Caco-2 (cell line): ENCODE results near the gene TRPM8. TPM values are rescaled to one million over a fixed set of nuclear protein-coding genes. Genes with fewer than 3 reads are reported as not detected.

ENCODE experiments used
- BruUV-seq: library from RNA; stranded (reverse); fragments of 400-500 nt; replicated peaks from 2 replicates; lab custom pipeline; 2021; lab: Mats Ljungman, UMichigan
- CTCF ChIA-PET: fragments of 300-600 bp; sonication (Branson Sonifier 250); formaldehyde crosslinking; loops from one replicate; lab custom pipeline; 2022; ENCODE audit warnings: antibody characterized with exemption; lab: Charles Lee
- POLR2A ChIA-PET: fragments of 300-600 bp; sonication (Branson Sonifier 250); formaldehyde crosslinking; loops from one replicate; lab custom pipeline; 2022; ENCODE audit warnings: antibody characterized with exemption; lab: Charles Lee
- DNase-seq, 2 experiments: peaks; one replicate each; pipeline versions ENCODE4 v3.0.0 to v3.0.0-alpha.2; 2020 to 2022
- H3K27me3 ChIP-seq: replicated peaks from 2 replicates; pipeline ENCODE4 v1.6.0; 2011; ENCODE audit warnings: low read length; ENCODE audit not compliant: control insufficient read depth, insufficient read depth
- H3K36me3 ChIP-seq: 2 replicates; pipeline ENCODE4 v1.5.1; 2011; ENCODE audit warnings: low read length; ENCODE audit not compliant: control insufficient read depth, insufficient read depth
- H3K4me1 ChIP-seq: fragments of 250-450 bp; sonication (Bioruptor Pico); 2 replicates; pipeline ENCODE4 v1.5.1; 2020; ENCODE audit warnings: mild to moderate bottlenecking
- H3K4me3 ChIP-seq: 2 replicates; pipeline ENCODE4 v1.5.1; 2011; ENCODE audit warnings: low read depth, mild to moderate bottlenecking, control low read depth, low read length
- H3K9me3 ChIP-seq: fragments of 250-450 bp; sonication (Bioruptor Pico); 2 replicates; pipeline ENCODE4 v1.5.1; 2020; ENCODE audit warnings: mild to moderate bottlenecking, moderate library complexity
- H3K27ac Mint-ChIP-seq: one replicate; pipeline ENCODE4 v1.8.0; 2022; ENCODE audit warnings: mixed read lengths; ENCODE audit not compliant: unreplicated experiment
- H3K27me3 Mint-ChIP-seq: one replicate; pipeline ENCODE4 v1.8.0; 2022; ENCODE audit warnings: mixed read lengths; ENCODE audit not compliant: insufficient read depth, unreplicated experiment
- H3K36me3 Mint-ChIP-seq: one replicate; pipeline ENCODE4 v1.8.0; 2022; ENCODE audit warnings: mild to moderate bottlenecking, mixed read lengths; ENCODE audit not compliant: insufficient read depth, unreplicated experiment
- H3K4me1 Mint-ChIP-seq: one replicate; pipeline ENCODE4 v1.8.0; 2022; ENCODE audit warnings: low read depth, mixed read lengths; ENCODE audit not compliant: unreplicated experiment
- H3K4me3 Mint-ChIP-seq: one replicate; pipeline ENCODE4 v1.8.0; 2022; ENCODE audit warnings: mild to moderate bottlenecking, moderate library complexity, mixed read lengths; ENCODE audit not compliant: unreplicated experiment
- H3K9me3 Mint-ChIP-seq: one replicate; pipeline ENCODE4 v1.8.0; 2022; ENCODE audit warnings: mixed read lengths; ENCODE audit not compliant: unreplicated experiment
- intact Hi-C: fragments of 100-400 bp; cut with micrococcal nuclease; formaldehyde crosslinking; loops from one replicate; pipeline ENCODE4 v1.10.0; 2022; ENCODE audit not compliant: unreplicated experiment
- total RNA-seq: library from RNA; stranded (reverse); gene quantifications from 2 replicates; pipeline ENCODE4 v1.2.3, GENCODE V29; 2022
- TF ChIP-seq, protein P1 (sequence below), 2 experiments: fragments of 200-600 bp in 1 of 2; IDR thresholded peaks; 1 replicate in 1 of 2; 2 replicates in 1 of 2; pipeline versions ENCODE4 v1.5.1 to v1.8.0; 2011 to 2022; ENCODE audit warnings: antibody characterized with exemption in 1 of 2, control low read depth in 1 of 2, inconsistent platforms in 1 of 2, low read depth in 1 of 2, low read length in 1 of 2, mild to moderate bottlenecking in 1 of 2, moderate library complexity in 1 of 2; ENCODE audit not compliant: insufficient read depth in 1 of 2, severe bottlenecking in 1 of 2, unreplicated experiment in 1 of 2

TRPM8 gene
- total RNA-seq, 1 experiment from 2014 or later = not detected

DNA sequence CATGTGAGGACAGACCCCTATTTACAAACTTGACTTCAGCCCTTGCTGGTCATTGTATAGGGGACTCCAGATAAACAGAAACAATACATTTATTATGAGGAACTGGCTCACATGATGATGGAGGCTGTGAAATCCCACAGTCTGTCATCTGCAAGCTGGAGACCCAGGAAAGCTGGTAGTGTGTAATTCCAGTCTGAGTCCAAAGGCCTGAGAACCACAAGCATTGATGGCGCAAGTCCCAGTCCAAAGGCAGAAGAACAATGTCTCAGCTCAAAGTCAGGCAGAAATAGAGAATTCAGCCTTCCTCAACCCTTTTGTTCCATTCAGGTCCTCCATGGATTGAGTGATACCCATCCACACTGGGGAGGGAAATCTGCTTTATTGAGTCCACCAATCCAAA lies 105.3 kb downstream of the TRPM8 start:
- no TSS peak for BruUV-seq
- H3K9me3 ChIP-seq = no peaks in the 10 kb centered on the region
- H3K9me3 Mint-ChIP-seq = peaks cover 5% of the 10 kb centered on the region
- H3K36me3 Mint-ChIP-seq = no peaks in the 10 kb centered on the region
- peaks cover 9% of the 10 kb centered on the region for H3K27me3 Mint-ChIP-seq
- no peaks in the 10 kb centered on the region for H3K36me3 ChIP-seq
- intact Hi-C loops = no loop called here
- DNase-seq = no peak
- H3K4me3 Mint-ChIP-seq = no peak overlapping the region
- POLR2A ChIA-PET = no interaction called here
- H3K4me1 ChIP-seq = no peaks in the 10 kb centered on the region
- H3K4me3 ChIP-seq = no peak overlapping the region
- H3K27ac Mint-ChIP-seq = no peak overlapping the region
- CTCF ChIA-PET = no interaction called here
- H3K27me3 ChIP-seq = no peaks in the 10 kb centered on the region; the same call in 1 of the 2 replicates
- TF ChIP-seq, protein P1, sequence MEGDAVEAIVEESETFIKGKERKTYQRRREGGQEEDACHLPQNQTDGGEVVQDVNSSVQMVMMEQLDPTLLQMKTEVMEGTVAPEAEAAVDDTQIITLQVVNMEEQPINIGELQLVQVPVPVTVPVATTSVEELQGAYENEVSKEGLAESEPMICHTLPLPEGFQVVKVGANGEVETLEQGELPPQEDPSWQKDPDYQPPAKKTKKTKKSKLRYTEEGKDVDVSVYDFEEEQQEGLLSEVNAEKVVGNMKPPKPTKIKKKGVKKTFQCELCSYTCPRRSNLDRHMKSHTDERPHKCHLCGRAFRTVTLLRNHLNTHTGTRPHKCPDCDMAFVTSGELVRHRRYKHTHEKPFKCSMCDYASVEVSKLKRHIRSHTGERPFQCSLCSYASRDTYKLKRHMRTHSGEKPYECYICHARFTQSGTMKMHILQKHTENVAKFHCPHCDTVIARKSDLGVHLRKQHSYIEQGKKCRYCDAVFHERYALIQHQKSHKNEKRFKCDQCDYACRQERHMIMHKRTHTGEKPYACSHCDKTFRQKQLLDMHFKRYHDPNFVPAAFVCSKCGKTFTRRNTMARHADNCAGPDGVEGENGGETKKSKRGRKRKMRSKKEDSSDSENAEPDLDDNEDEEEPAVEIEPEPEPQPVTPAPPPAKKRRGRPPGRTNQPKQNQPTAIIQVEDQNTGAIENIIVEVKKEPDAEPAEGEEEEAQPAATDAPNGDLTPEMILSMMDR (IDR thresholded peaks at IDR 0.05; ENCODE audit: insufficient read depth in 1 of 2, low read depth in 1 of 2, low read length in 1 of 2, severe bottlenecking in 1 of 2, unreplicated experiment in 1 of 2) = no peak
- H3K4me1 Mint-ChIP-seq = no peaks in the 10 kb centered on the region

GRCh38 chr2:234024304-234024703 lies 107.1 kb downstream of the TRPM8 start:
- POLR2A ChIA-PET = no interaction called here

GRCh38 chr2:234025466-234025865 lies 108.3 kb downstream of the TRPM8 start:
- Mint-ChIP-seq H3K36me3 (no peaks in the 10 kb centered on the region), H3K27ac (no peak overlapping the region), H3K4me3 (peak overlapping the region; percentile 15), H3K9me3 (peaks cover 19% of the 10 kb centered on the region), H3K4me1 (no peaks in the 10 kb centered on the region), H3K27me3 (peaks cover 18% of the 10 kb centered on the region)
- Histone ChIP-seq H3K9me3 (no peaks in the 10 kb centered on the region), H3K4me1 (no peaks in the 10 kb centered on the region), H3K4me3 (no peak overlapping the region), H3K27me3 (no peaks in the 10 kb centered on the region), H3K36me3 (no peaks in the 10 kb centered on the region)
- TF ChIP-seq, protein P1 (IDR thresholded peaks at IDR 0.05; ENCODE audit: insufficient read depth in 1 of 2, low read depth in 1 of 2, low read length in 1 of 2, severe bottlenecking in 1 of 2, unreplicated experiment in 1 of 2) = no peak
- intact Hi-C loops = no loop called here
- no TSS peak for BruUV-seq
- POLR2A ChIA-PET = no interaction called here
- CTCF ChIA-PET = no interaction called here
- DNase-seq = no peak

More at GRCh38 chr2:234024304-234024703, 107.1 kb downstream of the TRPM8 start:
- intact Hi-C loops = no loop called here
- Histone ChIP-seq H3K4me1 (no peaks in the 10 kb centered on the region), H3K9me3 (no peaks in the 10 kb centered on the region), H3K36me3 (no peaks in the 10 kb centered on the region), H3K27me3 (no peaks in the 10 kb centered on the region; the same call in 1 of the 2 replicates), H3K4me3 (no peak overlapping the region)
- H3K27ac Mint-ChIP-seq = no peak overlapping the region
- no TSS peak for BruUV-seq
- TF ChIP-seq, protein P1 (IDR thresholded peaks at IDR 0.05; ENCODE audit: insufficient read depth in 1 of 2, low read depth in 1 of 2, low read length in 1 of 2, severe bottlenecking in 1 of 2, unreplicated experiment in 1 of 2) = no peak
- H3K4me1 Mint-ChIP-seq = no peaks in the 10 kb centered on the region
- peaks cover 18% of the 10 kb centered on the region for H3K27me3 Mint-ChIP-seq
- H3K9me3 Mint-ChIP-seq = peaks cover 19% of the 10 kb centered on the region
- CTCF ChIA-PET = no interaction called here
- no peak for DNase-seq
- H3K4me3 Mint-ChIP-seq = no peak overlapping the region
- H3K36me3 Mint-ChIP-seq = no peaks in the 10 kb centered on the region
